NCI-H2171 (cell line): ENCODE data around the gene TACC2.
"Not testable (repeated sequence)": the region's sequence is repeated elsewhere in the genome, so short reads cannot be mapped to it uniquely, and the experiment has no call there.

Source experiments
- DNase-seq: peaks from one replicate; lab custom pipeline; 2025; lab: John Stamatoyannopoulos, UW

TACC2 gene

DNA sequence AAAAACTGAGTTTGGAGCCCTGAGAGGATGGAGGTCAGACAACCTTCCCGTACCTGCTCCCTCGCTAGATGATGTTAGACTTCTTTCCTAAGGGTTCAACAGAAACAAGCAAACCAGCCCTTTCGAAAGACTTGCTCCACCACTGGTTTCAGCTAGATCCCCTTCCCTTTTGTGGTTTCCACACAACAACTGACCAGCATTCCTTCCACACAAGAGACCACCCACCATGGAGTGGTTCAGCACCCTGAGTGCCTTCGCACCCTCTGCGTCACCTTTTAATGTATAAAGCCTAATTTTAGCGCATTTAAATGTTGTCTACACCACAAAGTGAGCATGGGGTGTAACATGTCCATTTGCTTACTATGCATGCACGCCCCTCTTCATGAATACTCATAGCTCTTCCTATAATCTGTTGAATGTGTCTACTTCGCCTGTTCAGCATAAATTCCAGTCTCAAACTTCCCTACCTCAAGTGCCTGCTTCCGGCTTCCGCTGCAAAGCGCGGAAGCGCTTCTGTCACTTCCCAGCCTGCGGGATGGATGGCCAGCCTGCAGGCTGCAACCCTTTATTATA is 69.0 kb downstream of the TACC2 start:
- no peak for DNase-seq

DNA sequence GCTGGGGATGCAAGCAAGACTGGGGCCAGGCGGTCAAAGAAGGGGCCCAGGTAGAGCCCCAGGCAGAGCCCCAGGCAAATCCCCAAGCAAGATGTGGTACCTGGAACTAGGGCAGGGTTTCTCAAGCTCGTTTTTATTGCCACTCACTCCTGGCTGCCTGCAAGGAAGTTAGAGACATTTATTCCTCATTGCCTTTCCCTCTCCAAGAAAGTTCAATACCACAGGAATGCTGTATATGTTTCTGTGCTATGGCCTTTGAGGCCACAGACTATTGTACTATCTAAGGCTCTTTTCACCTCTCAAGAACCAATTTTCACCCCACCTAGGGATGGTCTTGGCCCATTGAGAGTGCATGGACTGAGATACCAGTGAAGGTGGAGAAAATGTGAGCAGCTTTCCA is 71.3 kb downstream of the TACC2 start:
- DNase-seq = no peak

DNA sequence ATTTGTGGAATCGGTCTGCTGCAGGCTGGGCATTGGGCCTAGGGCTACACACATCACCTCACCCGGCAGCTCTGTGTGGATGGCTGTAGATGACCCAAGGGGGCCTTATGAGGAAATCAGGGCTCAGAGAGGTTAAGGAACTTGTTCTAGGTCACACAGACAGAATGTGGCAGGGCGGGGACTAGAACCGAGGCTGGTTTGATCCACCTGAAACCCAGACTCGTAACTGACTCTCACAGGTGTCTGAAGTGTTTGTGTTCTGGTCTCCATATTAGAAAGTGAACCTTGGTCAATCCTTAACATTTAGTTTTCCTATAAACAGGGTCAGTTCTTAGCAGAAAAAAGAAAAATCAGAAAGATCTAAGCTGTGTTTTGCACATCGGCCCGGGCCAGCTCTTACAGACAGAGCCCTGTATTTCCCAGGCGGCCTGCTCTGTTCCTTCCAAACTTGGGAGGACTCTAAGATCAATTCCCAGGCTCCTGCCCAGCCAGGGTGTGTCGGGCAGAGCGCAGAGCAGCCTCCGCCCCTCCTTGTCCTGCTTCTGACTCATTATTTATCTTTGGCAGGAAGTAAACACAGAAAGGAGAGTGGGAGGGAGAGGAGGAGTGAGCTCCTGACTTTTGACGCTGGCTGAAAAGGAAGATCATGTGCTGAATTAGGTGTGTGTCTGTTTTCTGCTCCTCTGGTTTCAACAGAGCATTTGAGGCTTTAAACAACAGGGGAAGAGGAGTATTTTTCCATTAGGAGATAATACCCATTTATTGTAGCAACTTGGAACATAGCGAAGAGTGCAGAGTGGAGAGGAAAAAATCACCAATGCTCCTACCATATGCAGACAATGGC is 74.1 kb downstream of the TACC2 start:
- DNase-seq = no peak

DNA sequence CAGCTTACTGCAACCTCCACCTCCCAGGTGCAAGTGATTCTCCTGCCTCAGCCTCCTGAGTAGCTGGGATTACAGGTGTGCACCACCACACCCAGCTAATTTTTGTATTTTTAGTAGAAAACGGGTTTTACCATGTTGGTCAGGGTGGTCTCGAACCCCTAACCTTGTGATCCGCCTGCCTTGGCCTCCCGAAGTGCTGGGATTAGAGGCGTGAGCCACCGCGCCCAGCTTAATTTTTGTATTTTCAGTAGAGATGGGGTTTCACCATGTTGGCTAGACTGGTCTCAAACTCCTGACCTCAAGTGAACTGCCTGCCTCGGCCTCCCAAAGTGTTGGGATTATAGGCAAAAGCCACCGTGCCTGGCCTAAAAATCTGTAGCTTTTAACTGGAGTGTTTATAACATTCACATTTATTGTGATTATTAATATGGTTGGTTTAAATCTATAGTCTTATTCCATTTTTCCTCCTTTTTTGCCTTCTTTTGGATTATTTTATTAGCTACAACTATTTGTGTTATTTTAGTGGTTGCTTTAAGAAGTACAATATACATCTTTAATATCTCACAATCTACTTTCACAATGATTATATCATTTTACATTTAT is 77.5 kb downstream of the TACC2 start:
- not testable (repeated sequence) for DNase-seq

DNA sequence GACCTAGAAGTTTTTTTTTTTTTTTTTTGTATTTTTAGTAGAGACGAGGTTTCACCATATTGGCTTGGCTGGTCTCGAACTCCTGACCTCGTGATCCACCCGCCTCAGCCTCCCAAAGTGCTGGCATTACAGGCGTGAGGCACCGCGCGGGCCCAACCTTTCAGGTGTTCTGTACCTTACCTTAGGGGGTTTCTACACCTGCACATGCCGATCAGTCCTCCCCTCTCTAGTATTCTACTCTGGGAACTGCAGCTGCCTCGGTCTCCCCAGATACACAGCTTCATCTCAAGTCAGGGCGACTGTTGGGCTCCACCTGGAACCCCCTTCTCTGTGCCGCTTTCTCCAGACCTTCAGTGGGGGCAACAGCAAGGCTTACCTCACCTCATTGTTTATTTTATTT is 79.9 kb downstream of the TACC2 start:
- no peak for DNase-seq

DNA sequence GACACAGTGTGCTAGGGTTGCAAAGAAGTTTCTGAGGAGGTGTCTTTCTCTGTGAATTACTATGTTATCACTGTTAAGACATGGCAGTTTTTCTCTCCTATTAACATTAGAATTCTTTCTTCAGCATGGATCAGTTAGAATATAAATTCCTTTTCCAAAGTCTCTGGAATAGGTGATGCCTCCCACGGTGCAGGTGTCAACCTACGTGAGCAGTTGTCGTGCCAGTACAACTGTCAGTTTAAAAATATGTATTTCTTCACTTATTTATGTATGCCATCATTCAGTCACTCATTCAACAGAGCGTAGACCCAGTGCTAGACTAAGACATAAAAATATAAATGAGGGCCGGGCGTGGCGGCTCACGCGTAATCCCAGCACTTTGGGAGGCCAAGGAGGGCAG is 83.5 kb downstream of the TACC2 start:
- DNase-seq = no peak

DNA sequence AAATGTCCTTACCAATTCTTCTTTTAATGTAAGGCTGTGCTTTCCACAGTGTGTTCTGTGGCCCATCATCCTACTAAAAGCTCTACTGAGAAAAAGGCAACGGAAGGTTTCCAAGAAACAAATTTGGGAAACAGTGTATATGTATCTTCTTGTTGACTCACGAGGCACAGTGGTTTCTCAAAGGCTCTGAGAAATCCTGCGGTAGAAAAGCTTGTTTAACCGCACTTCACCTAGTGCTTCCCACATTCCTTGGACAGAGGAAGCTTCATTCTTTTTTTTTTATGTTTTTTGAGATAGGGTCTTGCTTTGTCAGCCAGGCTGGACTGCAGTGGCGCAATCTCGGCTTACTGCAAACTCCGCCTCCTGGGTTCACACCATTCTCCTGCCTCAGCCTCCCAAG is 84.5 kb downstream of the TACC2 start:
- DNase-seq = no peak

DNA sequence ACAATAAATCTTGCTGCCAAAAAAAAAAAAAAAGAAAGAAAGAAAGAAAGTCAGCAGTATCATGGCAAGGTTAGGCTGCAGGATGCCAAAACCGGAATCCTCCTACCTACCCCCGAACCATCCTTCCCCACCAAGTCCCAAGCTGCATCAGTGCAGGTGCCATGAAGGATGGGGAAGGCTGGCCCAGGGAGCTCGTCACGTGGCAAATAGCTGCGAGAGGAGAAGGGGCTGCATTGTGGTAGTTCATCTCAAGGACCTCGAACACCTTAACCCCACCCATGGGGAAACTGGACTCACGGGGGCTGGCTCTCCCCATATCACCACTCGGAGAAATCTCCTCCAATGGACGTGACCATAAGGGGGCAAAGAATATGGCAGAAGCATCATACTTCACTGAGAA is 86.2 kb downstream of the TACC2 start:
- DNase-seq = no peak

DNA sequence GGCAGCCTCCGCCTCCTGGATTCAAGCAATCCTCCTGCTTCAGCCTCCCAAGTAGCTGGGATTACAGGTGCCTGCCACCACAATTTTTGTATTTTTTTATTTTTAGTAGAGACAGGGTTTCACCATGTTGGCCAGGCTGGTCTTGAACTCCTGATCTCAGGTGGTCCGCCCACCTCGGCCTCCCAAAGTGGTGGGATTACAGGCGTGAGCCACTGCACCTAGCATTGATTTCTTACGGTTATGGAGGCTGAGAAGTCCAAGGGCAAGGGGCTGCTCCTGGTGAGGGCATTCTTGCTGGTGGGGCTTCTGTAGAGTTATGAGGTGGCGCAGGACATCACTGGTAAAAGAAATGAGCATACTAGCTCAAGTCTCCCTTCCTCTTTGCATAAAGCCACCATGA is 86.9 kb downstream of the TACC2 start:
- not testable (repeated sequence) for DNase-seq

DNA sequence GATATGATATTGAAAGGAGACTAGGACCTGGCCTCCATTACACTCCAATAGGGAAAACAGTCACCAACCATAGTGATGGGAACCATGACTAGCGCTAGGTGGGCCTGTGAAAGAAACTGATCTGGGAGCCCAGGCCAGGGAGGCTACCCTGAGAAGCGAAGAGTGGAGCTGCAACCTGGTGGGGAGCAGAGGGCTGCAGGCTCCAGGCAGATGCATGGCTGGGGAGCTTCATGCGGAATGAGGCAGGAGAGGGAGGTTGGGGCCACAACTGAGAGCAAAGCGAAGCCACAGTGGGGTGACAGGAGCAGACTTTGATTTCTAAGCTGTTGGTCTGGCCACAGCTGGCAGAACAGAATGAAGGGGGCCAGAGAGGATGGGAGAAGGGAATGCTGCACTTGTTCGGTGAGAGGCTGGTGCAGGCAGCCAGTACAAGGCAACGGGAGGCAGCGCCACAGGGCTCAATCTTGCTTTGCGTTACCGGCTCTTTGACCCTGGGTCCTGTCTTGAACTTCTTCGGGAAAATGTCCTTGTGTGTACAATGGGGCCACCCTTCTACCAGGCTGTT is 88.4 kb downstream of the TACC2 start:
- DNase-seq = no peak

DNA sequence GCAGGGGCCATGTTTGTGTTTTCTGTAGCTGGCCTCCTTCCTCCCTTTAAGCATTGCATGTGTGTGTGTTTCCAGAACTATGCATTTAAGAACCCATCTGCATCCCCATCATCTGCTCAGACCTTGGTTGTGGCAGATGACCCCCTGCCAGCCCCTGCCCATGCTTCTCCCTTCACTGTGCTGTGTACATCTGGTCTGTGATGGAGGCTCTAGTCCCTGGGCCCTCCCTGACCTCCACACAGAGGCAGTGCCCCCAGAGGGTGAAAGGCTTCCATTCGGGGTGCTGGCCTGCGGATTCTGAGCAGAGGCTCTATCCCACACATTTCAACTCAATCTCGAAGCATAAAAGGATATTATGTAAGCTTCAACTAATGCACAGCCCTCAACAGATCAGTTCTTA is 89.4 kb downstream of the TACC2 start:
- DNase-seq = no peak

DNA sequence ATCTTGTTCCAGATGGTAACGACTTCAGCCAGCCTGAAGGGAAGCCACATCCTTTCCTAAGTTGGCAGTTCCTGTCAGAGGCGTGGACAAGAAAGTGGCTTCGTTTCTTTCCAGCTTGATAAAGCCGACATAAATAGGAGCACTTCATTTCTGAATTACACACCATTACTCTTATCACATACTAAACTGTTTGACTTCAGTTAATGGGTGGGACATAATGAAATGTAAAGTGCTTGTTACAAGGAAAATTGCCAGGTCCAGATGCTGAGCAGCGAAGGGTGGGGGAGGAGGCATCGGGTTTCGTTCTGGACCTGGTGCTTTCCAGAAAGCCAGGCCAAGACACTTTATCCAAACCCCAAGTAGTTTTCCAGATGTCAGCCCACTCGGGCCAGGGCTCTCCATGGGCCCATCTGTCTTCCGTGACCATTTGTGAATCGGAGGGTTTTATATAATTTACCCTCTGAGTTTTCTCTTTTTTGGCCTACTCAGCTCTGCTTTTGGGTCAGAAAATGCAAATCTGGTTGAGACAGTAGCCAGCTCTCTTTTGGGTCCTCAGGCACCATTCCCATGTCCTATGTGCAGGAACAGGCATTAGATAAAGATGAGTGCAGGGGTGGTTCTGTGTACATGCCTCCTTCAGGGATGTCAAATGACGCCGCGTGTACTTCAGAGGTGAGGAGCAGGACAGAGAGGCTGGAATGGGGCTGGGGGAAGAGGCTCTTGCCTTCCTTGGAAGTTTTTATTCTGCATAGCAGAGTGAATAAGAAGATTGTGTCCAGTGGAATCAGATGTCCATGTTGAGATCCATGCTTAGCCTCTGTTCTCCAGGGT is 90.2 kb downstream of the TACC2 start:
- peak; percentile 16 for DNase-seq

DNA sequence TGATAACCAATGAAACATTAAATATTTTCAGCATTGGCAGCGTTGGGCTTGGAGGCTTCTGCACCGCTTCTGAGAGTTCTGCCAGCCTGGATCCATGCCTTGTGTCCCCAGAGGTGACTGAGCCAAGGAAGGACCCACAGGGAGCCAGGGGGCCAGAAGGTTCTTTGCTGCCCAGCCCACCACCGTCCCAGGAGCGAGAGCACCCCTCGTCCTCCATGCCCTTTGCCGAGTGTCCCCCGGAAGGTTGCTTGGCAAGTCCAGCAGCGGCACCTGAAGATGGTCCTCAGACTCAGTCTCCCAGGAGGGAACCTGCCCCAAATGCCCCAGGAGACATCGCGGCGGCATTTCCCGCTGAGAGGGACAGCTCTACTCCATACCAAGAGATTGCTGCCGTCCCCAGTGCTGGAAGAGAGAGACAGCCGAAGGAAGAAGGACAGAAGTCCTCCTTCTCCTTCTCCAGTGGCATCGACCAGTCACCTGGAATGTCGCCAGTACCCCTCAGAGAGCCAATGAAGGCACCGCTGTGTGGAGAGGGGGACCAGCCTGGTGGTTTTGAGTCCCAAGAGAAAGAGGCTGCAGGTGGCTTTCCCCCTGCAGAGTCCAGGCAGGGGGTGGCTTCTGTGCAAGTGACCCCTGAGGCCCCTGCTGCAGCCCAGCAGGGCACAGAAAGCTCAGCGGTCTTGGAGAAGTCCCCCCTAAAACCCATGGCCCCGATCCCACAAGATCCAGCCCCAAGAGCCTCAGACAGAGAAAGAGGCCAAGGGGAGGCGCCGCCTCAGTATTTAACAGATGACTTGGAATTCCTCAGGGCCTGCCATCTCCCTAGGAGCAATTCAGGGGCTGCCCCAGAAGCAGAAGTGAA is 93.9 kb downstream of the TACC2 start:
- DNase-seq = no peak

DNA sequence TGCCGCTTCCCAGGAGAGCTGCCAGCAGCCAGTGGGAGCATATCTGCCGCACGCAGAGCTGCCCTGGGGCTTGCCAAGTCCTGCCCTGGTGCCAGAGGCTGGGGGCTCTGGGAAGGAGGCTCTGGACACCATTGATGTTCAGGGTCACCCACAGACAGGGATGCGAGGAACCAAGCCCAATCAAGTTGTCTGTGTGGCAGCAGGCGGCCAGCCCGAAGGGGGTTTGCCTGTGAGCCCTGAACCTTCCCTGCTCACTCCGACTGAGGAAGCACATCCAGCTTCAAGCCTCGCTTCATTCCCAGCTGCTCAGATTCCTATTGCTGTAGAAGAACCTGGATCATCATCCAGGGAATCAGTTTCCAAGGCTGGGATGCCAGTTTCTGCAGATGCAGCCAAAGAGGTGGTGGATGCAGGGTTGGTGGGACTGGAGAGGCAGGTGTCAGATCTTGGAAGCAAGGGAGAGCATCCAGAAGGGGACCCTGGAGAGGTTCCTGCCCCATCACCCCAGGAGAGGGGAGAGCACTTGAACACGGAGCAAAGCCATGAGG is 94.6 kb downstream of the TACC2 start:
- DNase-seq = no peak

DNA sequence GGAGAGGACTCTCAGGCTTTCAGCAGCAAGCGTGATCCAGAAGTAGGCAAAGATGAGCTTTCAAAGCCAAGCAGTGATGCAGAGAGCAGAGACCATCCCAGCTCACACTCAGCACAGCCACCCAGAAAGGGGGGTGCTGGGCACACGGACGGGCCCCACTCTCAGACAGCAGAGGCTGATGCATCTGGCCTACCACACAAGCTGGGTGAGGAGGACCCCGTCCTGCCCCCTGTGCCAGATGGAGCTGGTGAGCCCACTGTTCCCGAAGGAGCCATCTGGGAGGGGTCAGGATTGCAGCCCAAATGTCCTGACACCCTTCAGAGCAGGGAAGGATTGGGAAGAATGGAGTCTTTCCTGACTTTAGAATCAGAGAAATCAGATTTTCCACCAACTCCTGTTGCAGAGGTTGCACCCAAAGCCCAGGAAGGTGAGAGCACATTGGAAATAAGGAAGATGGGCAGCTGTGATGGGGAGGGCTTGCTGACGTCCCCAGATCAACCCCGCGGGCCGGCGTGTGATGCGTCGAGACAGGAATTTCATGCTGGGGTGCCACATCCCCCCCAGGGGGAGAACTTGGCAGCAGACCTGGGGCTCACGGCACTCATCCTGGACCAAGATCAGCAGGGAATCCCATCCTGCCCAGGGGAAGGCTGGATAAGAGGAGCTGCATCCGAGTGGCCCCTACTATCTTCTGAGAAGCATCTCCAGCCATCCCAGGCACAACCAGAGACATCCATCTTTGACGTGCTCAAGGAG is 95.5 kb downstream of the TACC2 start:
- no peak for DNase-seq

DNA sequence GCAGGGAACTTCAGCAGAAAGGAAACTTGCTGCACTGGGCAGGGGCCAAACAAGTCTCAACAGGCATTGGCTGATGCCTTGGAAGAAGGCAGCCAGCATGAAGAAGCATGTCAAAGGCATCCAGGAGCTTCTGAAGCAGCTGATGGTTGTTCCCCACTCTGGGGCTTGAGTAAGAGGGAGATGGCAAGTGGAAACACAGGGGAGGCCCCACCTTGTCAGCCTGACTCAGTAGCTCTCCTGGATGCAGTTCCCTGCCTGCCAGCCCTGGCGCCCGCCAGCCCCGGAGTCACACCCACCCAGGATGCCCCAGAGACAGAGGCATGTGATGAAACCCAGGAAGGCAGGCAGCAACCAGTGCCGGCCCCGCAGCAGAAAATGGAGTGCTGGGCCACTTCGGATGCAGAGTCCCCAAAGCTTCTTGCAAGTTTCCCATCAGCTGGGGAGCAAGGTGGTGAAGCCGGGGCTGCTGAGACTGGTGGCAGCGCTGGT is 96.5 kb downstream of the TACC2 start:
- DNase-seq = no peak

DNA sequence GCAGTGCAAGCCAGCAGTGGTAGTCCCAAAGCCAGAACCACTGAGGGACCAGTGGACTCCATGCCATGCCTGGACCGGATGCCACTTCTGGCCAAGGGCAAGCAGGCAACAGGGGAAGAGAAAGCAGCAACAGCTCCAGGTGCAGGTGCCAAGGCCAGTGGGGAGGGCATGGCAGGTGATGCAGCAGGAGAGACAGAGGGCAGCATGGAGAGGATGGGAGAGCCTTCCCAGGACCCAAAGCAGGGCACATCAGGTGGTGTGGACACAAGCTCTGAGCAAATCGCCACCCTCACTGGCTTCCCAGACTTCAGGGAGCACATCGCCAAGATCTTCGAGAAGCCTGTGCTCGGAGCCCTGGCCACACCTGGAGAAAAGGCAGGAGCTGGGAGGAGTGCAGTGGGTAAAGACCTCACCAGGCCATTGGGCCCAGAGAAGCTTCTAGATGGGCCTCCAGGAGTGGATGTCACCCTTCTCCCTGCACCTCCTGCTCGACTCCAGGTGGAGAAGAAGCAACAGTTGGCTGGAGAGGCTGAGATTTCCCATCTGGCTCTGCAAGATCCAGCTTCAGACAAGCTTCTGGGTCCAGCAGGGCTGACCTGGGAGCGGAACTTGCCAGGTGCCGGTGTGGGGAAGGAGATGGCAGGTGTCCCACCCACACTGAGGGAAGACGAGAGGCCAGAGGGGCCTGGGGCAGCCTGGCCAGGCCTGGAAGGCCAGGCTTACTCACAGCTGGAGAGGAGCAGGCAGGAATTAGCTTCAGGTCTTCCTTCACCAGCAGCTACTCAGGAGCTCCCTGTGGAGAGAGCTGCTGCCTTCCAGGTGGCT is 97.7 kb downstream of the TACC2 start:
- DNase-seq = no peak

DNA sequence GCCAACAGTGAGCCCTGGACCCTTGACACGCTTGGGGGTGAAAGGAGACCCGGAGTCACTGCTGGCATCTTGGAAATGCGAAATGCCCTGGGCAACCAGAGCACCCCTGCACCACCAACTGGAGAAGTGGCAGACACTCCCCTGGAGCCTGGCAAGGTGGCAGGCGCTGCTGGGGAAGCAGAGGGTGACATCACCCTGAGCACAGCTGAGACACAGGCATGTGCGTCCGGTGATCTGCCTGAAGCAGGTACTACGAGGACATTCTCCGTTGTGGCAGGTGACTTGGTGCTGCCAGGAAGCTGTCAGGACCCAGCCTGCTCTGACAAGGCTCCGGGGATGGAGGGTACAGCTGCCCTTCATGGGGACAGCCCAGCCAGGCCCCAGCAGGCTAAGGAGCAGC is 98.5 kb downstream of the TACC2 start:
- no peak for DNase-seq
